Hepatocyte (in vitro differentiated cells): Measurements from ENCODE around the gene ZNF45. TPM values are rescaled to one million over a fixed set of nuclear protein-coding genes. Genes with fewer than 3 reads are reported as not detected.
A peak's percentile ranks its signal among the peaks of the same experiment; 100 is the strongest.

Experiments
- DNase-seq: peaks from one replicate; pipeline ENCODE4 v3.0.0-alpha.2; 2016; ENCODE audit warnings: low spot score
- H2AFZ ChIP-seq: fragments of 200-600 bp; sonication (generic); 2 replicates; pipeline ENCODE4 v1.6.0; 2016; ENCODE audit warnings: antibody characterized with exemption, mild to moderate bottlenecking
- H3K27ac ChIP-seq: fragments of 200-600 bp; sonication (generic); 2 replicates; pipeline ENCODE4 v1.5.1; 2016; ENCODE audit warnings: mild to moderate bottlenecking
- H3K27me3 ChIP-seq: fragments of 200-600 bp; sonication (generic); 2 replicates; pipeline ENCODE4 v1.6.1; 2016
- H3K36me3 ChIP-seq: fragments of 200-600 bp; sonication (generic); replicated peaks from 2 replicates; pipeline ENCODE4 v1.5.1; 2016; ENCODE audit warnings: low read depth; ENCODE audit not compliant: insufficient read depth
- H3K4me1 ChIP-seq: fragments of 200-600 bp; sonication (generic); 2 replicates; pipeline ENCODE4 v1.5.1; 2016; ENCODE audit warnings: mild to moderate bottlenecking, moderate library complexity; ENCODE audit not compliant: insufficient read depth
- H3K4me2 ChIP-seq: fragments of 200-600 bp; sonication (generic); 2 replicates; pipeline ENCODE4 v1.6.0; 2016
- H3K4me3 ChIP-seq: fragments of 200-600 bp; sonication (generic); 2 replicates; pipeline ENCODE4 v1.5.1; 2016; ENCODE audit warnings: mild to moderate bottlenecking
- H3K79me2 ChIP-seq: fragments of 200-600 bp; sonication (generic); 2 replicates; pipeline ENCODE4 v1.6.0; 2017; ENCODE audit warnings: mild to moderate bottlenecking
- H3K9me2 ChIP-seq: fragments of 200-600 bp; sonication (generic); replicated peaks from 2 replicates; pipeline ENCODE4 v1.6.0; 2017; ENCODE audit warnings: mild to moderate bottlenecking; ENCODE audit not compliant: insufficient read depth
- H3K9me3 ChIP-seq: fragments of 200-600 bp; sonication (generic); 2 replicates; pipeline ENCODE4 v1.5.1; 2016; ENCODE audit warnings: low read depth, mild to moderate bottlenecking
- H4K20me1 ChIP-seq: fragments of 200-600 bp; sonication (generic); 2 replicates; pipeline ENCODE4 v1.6.0; 2016; ENCODE audit warnings: mild to moderate bottlenecking; ENCODE audit not compliant: insufficient read depth, poor library complexity, severe bottlenecking
- EZH2 ChIP-seq: fragments of 200-600 bp; sonication (generic); IDR thresholded peaks from 2 replicates; pipeline ENCODE4 v1.6.1; 2016; ENCODE audit warnings: antibody characterized with exemption, mild to moderate bottlenecking, borderline replicate concordance
- EZH2phosphoT487 ChIP-seq: fragments of 200-600 bp; sonication (generic); IDR thresholded peaks from one replicate; pipeline ENCODE4 v1.6.1; 2018; ENCODE audit warnings: antibody characterized with exemption, mild to moderate bottlenecking, low read depth, moderate library complexity; ENCODE audit not compliant: unreplicated experiment, severe bottlenecking
- WGBS: methylation state at CpG from one replicate; pipeline ENCODE4 v1.1.6; 2016; ENCODE audit warnings: low lambda C conversion rate; ENCODE audit errors: missing lambda C conversion rate; 5-methylcytosine and 5-hydroxymethylcytosine counted together
- polyA plus RNA-seq: library from polyadenylated mRNA; unstranded; fragments of >200 nt; fragmentation: Nextera tagmentation; extraction: Ambion mirVana; gene quantifications from 2 replicates; pipeline ENCODE4 v1.2.1, GENCODE V29; 2016
- total RNA-seq: library from RNA; depleted of rRNA; stranded (reverse); fragments of >200 nt; gene quantifications from 2 replicates; pipeline ENCODE4 v1.2.3, GENCODE V29; 2014
- TF ChIP-seq, protein P1 (sequence below): fragments of 200-600 bp; sonication (generic); IDR thresholded peaks from 2 replicates; pipeline ENCODE4 v1.5.1; 2016; ENCODE audit warnings: antibody characterized with exemption, mild to moderate bottlenecking; ENCODE audit not compliant: poor library complexity

Gene ZNF45
- total and polyA plus RNA-seq, 2 experiments from 2014 or later: 6.3 to 10.3 TPM

DNA sequence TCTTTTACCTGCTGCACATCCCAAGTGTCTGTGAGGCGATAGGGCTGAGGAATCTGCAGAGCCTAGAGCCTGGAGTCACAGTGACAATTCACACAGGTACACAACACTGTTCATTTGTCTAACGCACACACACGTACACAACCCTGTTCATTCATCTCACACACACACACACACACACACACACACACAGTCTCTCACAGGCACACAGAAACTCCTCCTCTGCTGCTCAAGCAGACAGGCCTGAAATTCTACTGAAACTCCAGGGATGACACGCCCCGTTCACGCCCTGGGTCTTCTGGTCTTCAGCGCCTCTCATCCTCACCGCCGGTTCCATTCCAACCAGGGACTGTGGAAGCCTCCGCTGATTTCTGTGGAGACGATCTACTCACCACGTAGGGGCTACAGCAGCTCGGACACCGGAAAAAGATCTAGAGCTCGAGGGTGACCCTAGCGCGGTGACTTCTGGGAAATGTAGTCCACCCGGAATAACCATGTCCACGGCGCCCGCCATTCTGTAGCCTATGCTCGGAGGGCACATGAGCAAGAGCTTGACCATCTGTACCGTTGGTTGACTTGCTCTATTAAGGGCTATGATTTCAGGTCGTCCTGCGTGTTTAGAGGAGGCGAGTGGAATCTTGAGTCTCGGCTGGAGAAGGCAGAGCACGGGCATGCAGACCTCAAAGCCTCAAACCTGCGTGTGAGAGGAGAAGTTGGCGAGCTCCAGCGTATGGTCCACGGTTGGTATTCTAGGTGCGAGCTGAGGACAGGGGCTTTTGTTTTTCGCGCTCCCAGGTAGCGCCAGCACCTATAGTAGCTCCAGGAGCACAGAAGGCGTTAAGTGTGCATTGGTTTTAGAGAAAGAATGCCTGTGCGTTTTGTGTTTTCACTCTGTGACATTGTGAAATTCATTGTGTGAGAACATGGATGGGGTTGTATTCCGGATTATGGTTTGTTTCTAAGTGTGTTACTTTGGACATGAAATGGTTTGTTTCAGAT is 33.4 kb downstream of the ZNF45 start:
- peak overlapping the region; percentile 87 for H3K4me2 ChIP-seq
- no peaks in the 10 kb centered on the region for H4K20me1 ChIP-seq
- no peaks in the 10 kb centered on the region for H3K27me3 ChIP-seq
- H3K4me1 ChIP-seq: no peaks in the 10 kb centered on the region
- peak overlapping the region; percentile 35 for H3K27ac ChIP-seq
- H3K9me2 ChIP-seq: no peaks in the 10 kb centered on the region
- H3K4me3 ChIP-seq: peak overlapping the region; percentile 62
- H3K79me2 ChIP-seq: no peaks in the 10 kb centered on the region
- H3K9me3 ChIP-seq: peaks cover 5% of the 10 kb centered on the region
- H3K36me3 ChIP-seq: no peaks in the 10 kb centered on the region
- peak overlapping the region; percentile 100 for H2AFZ ChIP-seq
- peak; percentile 88 for DNase-seq
- WGBS: 30% methylated on average over 38 of the region's 39 CpGs
- no peak for TF ChIP-seq EZH2phosphoT487
- TF ChIP-seq, protein P1, sequence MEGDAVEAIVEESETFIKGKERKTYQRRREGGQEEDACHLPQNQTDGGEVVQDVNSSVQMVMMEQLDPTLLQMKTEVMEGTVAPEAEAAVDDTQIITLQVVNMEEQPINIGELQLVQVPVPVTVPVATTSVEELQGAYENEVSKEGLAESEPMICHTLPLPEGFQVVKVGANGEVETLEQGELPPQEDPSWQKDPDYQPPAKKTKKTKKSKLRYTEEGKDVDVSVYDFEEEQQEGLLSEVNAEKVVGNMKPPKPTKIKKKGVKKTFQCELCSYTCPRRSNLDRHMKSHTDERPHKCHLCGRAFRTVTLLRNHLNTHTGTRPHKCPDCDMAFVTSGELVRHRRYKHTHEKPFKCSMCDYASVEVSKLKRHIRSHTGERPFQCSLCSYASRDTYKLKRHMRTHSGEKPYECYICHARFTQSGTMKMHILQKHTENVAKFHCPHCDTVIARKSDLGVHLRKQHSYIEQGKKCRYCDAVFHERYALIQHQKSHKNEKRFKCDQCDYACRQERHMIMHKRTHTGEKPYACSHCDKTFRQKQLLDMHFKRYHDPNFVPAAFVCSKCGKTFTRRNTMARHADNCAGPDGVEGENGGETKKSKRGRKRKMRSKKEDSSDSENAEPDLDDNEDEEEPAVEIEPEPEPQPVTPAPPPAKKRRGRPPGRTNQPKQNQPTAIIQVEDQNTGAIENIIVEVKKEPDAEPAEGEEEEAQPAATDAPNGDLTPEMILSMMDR: no peak
- TF ChIP-seq EZH2: no peak

DNA sequence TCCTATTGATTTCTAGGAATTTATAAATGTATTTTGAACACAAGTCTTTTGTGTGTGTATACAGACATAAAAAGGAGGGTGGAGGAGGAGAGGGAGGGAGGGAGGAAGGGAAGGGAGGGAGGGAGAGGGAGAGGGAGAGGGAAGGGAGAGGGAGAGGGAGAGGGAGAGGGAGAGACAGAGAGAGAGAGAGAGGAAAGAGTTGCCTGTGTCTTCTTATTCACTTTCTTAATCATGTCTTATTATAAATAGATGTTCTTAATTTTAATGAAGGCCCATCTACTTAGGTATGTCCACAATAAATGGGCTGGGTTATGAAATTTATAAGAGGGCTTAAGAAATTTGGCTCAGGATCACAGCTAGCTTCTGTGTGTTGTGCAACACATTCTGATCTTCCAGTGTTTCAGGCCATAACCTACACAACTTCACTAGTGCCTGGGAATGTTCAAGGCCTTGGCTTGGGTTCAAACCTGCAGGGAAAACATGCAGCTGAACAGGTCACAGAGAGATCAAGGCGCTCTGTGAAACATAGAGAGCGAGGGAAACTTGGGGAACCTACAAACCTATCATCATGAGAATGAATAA is 39.3 kb downstream of the ZNF45 start:
- DNase-seq: no peak

DNA sequence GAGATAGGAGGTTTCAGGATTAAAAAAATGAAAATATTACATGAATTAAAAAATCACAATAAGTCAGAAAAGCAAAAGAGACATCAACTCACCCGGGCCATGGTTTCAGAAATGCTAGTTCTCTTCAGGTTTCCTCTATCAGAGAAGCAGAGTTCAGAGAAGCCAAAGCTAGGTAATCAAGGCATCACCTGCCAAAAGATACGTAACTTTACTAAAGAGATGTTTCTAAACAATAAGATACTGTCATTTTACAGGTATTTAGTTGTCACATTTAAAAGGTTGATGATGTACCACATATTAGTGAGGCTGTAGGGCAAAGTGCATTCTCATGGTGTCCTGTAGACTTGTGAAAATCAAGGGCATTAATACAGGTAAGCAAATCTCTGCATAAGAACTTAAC is 51.2 kb downstream of the ZNF45 start, which contains the start of gene ZNF404:
Gene ZNF404, minus strand, starts transcription at position 101 of the 400 bp plus-strand sequence.
- Histone ChIP-seq H3K36me3 (peaks cover 2% of the 10 kb centered on the region), H3K79me2 (no peaks in the 10 kb centered on the region), H3K4me2 (no peak within 1 kb of the TSS), H3K9me2 (no peaks in the 10 kb centered on the region), H3K4me1 (no peaks in the 10 kb centered on the region), H2AFZ (no peak within 1 kb of the TSS), H3K27me3 (no peaks in the 10 kb centered on the region), H3K4me3 (no peak within 1 kb of the TSS), H4K20me1 (no peaks in the 10 kb centered on the region), H3K27ac (no peak within 1 kb of the TSS), H3K9me3 (peaks cover 25% of the 10 kb centered on the region)
- WGBS: 86% methylated on average over 2 of the region's 2 CpGs
- DNase-seq: no peak
- TF ChIP-seq EZH2phosphoT487: no peak
- TF ChIP-seq, protein P1: no peak
- no peak for TF ChIP-seq EZH2

More for the DNA sequence above, 39.3 kb downstream of the ZNF45 start:
- Histone ChIP-seq H3K79me2 (no peaks in the 10 kb centered on the region), H3K36me3 (no peaks in the 10 kb centered on the region), H3K27ac (no peak overlapping the region), H3K4me2 (no peak overlapping the region), H2AFZ (no peak overlapping the region), H4K20me1 (no peaks in the 10 kb centered on the region), H3K9me2 (no peaks in the 10 kb centered on the region), H3K4me1 (no peaks in the 10 kb centered on the region), H3K4me3 (no peak overlapping the region), H3K9me3 (no peaks in the 10 kb centered on the region), H3K27me3 (no peaks in the 10 kb centered on the region)
- TF ChIP-seq, protein P1: no peak
- TF ChIP-seq EZH2 (no peak), EZH2phosphoT487 (no peak)
- WGBS: 87% methylated on average over 2 of the region's 2 CpGs
